Neural cell (in vitro differentiated cells): ENCODE measurements around the gene R3HDML.

Source experiments
- CTCF ChIP-seq: fragments of 450-650 bp; IDR thresholded peaks from 2 replicates; pipeline ENCODE4 v1.5.1; 2014; ENCODE audit warnings: antibody characterized with exemption, mild to moderate bottlenecking, moderate library complexity; ENCODE audit not compliant: poor library complexity, severe bottlenecking
- EP300 ChIP-seq: fragments of 450-650 bp; conservative IDR thresholded peaks from 2 replicates; pipeline ENCODE4 v1.6.1; 2014; ENCODE audit warnings: antibody characterized with exemption, mild to moderate bottlenecking, moderate library complexity; ENCODE audit not compliant: poor library complexity, severe bottlenecking
- EZH2 ChIP-seq: fragments of 200-600, 300-800 bp; shearing (Covaris generic), sonication (generic); IDR thresholded peaks from 2 replicates; pipeline ENCODE4 v1.6.1; 2014; ENCODE audit warnings: antibody characterized with exemption, low read length, borderline replicate concordance, mild to moderate bottlenecking; ENCODE audit not compliant: insufficient read depth, poor library complexity, severe bottlenecking
- POLR2AphosphoS5 ChIP-seq: IDR thresholded peaks from 2 replicates; pipeline ENCODE4 v1.6.1; 2012
- SMC3 ChIP-seq: fragments of 450-650 bp; conservative IDR thresholded peaks from 2 replicates; pipeline ENCODE4 v1.6.1; 2014; ENCODE audit warnings: antibody characterized with exemption, mild to moderate bottlenecking, moderate library complexity; ENCODE audit not compliant: poor library complexity
- TAF1 ChIP-seq: IDR thresholded peaks from 2 replicates; pipeline ENCODE4 v1.6.1; 2012; ENCODE audit warnings: low read depth

DNA sequence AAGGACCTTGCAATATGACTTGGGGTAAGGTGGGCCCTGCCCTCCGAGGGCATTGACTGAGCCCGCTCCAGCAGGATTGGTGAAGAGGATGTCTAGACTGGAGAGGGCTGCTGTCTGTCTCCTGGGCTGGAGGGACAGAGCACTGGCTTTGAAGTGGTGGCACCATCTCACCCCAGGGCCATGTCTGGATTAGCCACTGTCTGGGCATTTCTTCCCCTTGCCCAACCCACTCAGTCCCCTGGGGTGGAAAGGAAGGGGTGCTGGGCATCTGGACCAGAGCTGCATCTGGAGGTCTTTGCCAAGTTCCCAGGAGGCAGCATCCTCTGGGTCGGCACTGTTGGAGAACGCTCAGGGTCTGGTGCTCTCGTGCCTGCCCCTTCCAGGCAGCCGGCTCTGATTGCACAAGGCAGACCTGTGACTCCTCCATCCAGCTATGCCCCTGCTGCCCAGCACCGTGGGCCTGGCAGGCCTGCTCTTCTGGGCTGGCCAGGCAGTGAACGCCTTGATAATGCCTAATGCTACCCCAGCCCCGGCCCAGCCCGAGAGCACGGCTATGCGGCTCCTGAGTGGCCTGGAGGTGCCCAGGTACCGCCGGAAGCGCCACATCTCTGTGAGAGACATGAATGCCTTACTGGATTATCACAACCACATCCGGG lies at the start of gene R3HDML:
- TF ChIP-seq EP300 (no peak), POLR2AphosphoS5 (no peak), CTCF (no peak), EZH2 (no peak), TAF1 (no peak), SMC3 (no peak)
